Neuronal stem cell (in vitro differentiated cells): Measurements from ENCODE around the gene BCL2L1.

Source experiments
- DNase-seq: peaks from one replicate; pipeline ENCODE4 v3.0.0-alpha.2; 2013; ENCODE audit warnings: low spot score
- H2AFZ ChIP-seq: one replicate; pipeline ENCODE4 v1.6.1; 2013; ENCODE audit warnings: mild to moderate bottlenecking, low read length, inconsistent platforms
- H2AK5ac ChIP-seq: 2 replicates; pipeline ENCODE4 v1.6.1; 2013; ENCODE audit warnings: low read depth, mild to moderate bottlenecking, inconsistent platforms, low read length, moderate library complexity, mixed read lengths
- H2BK120ac ChIP-seq: 2 replicates; pipeline ENCODE4 v1.6.1; 2013; ENCODE audit warnings: low read depth, mild to moderate bottlenecking, inconsistent platforms, low read length, moderate library complexity, mixed read lengths
- H2BK12ac ChIP-seq: one replicate; pipeline ENCODE4 v1.6.1; 2013; ENCODE audit warnings: low read length, inconsistent platforms
- H2BK15ac ChIP-seq: 2 replicates; pipeline ENCODE4 v1.6.1; 2013; ENCODE audit warnings: mild to moderate bottlenecking, low read length, inconsistent platforms, mixed read lengths
- H2BK5ac ChIP-seq: one replicate; pipeline ENCODE4 v1.6.1; 2013; ENCODE audit warnings: inconsistent platforms, mild to moderate bottlenecking, low read length, moderate library complexity
- H3K14ac ChIP-seq: one replicate; pipeline ENCODE4 v1.6.1; 2013; ENCODE audit warnings: low read length, inconsistent platforms
- H3K18ac ChIP-seq: 2 replicates; pipeline ENCODE4 v1.6.1; 2013; ENCODE audit warnings: low read length, inconsistent platforms
- H3K23ac ChIP-seq: 2 replicates; pipeline ENCODE4 v1.6.1; 2013; ENCODE audit warnings: low read depth, mild to moderate bottlenecking, mixed read lengths, low read length, inconsistent platforms; ENCODE audit not compliant: poor library complexity
- H3K27ac ChIP-seq: replicated peaks from 3 replicates; pipeline ENCODE4 v1.5.1; 2013; ENCODE audit warnings: low read length, inconsistent platforms
- H3K27me3 ChIP-seq, 3 experiments: 2 replicates each; pipeline ENCODE4 v1.6.1; 2013; ENCODE audit warnings: low read length in 3 of 3, mild to moderate bottlenecking in 2 of 3, inconsistent platforms in 1 of 3, low read depth in 1 of 3, mixed read lengths in 1 of 3, moderate library complexity in 1 of 3; ENCODE audit not compliant: control insufficient read depth in 3 of 3, insufficient read depth in 3 of 3
- H3K36me3 ChIP-seq, 2 donors: replicated peaks in 1 of 2; 2 replicates each; pipeline ENCODE4 v1.6.1; 2013; ENCODE audit warnings: low read length in 2 of 2; ENCODE audit not compliant: control insufficient read depth in 2 of 2, insufficient read depth in 2 of 2
- H3K4ac ChIP-seq: 2 replicates; pipeline ENCODE4 v1.6.1; 2013; ENCODE audit warnings: inconsistent platforms, mild to moderate bottlenecking, low read length, moderate library complexity
- H3K4me1 ChIP-seq, 2 donors: 1 replicate in 1 of 2; 2 replicates in 1 of 2; pipeline ENCODE4 v1.6.1; 2013; ENCODE audit warnings: low read length in 2 of 2, low read depth in 1 of 2; ENCODE audit not compliant: control insufficient read depth in 2 of 2, insufficient read depth in 1 of 2
- H3K4me2 ChIP-seq: one replicate; pipeline ENCODE4 v1.6.1; 2013; ENCODE audit warnings: mild to moderate bottlenecking, low read length, inconsistent platforms; ENCODE audit not compliant: insufficient read depth, poor library complexity, severe bottlenecking
- H3K4me3 ChIP-seq, 2 donors: 2 replicates each; pipeline ENCODE4 v1.5.1; 2013; ENCODE audit warnings: low read length in 2 of 2, mild to moderate bottlenecking in 2 of 2, inconsistent platforms in 1 of 2, moderate library complexity in 1 of 2
- H3K79me1 ChIP-seq: one replicate; pipeline ENCODE4 v1.6.1; 2013; ENCODE audit warnings: low read depth, mild to moderate bottlenecking, inconsistent platforms, low read length, moderate library complexity
- H3K9ac ChIP-seq: one replicate; pipeline ENCODE4 v1.6.1; 2013; ENCODE audit warnings: mild to moderate bottlenecking, low read depth, low read length, inconsistent platforms; ENCODE audit not compliant: poor library complexity
- H3K9me3 ChIP-seq, 2 donors: replicated peaks in 1 of 2; 2 replicates each; pipeline versions ENCODE3 to v1.6.1; 2013; ENCODE audit warnings: low read length in 2 of 2, mild to moderate bottlenecking in 2 of 2, inconsistent platforms in 1 of 2, low read depth in 1 of 2, mixed read lengths in 1 of 2, moderate library complexity in 1 of 2; ENCODE audit not compliant: control insufficient read depth in 2 of 2, insufficient read depth in 1 of 2
- H4K8ac ChIP-seq: one replicate; pipeline ENCODE4 v1.6.1; 2013; ENCODE audit warnings: low read depth, mild to moderate bottlenecking, inconsistent platforms, low read length, moderate library complexity
- H4K91ac ChIP-seq: one replicate; pipeline ENCODE4 v1.6.1; 2013; ENCODE audit warnings: low read length, low read depth, mild to moderate bottlenecking, inconsistent platforms; ENCODE audit not compliant: poor library complexity
- WGBS, 2 donors: extraction: QIAGEN DNeasy Blood & Tissue Kit; methylation state at CpG; one replicate each; pipeline ENCODE4 v1.1.7; 2013; ENCODE audit warnings: missing lambda C conversion rate in 2 of 2, mixed read lengths in 1 of 2; ENCODE audit not compliant: insufficient read length in 2 of 2, insufficient replicate concordance in 1 of 2; ENCODE audit errors: extremely low coverage in 2 of 2; 5-methylcytosine and 5-hydroxymethylcytosine counted together

Gene BCL2L1

GRCh38 chr20:31758521-31758920 lies 35.9 kb upstream of the BCL2L1 start:
- Histone ChIP-seq H2AFZ (no peak overlapping the region), H3K23ac (no peak overlapping the region), H3K36me3 (peaks cover 11 to 94% of the 10 kb centered on the region in 2 donors), H3K9ac (no peak overlapping the region), H2BK5ac (no peak overlapping the region), H3K18ac (no peak overlapping the region), H3K27me3 (no peaks in the 10 kb centered on the region), H2BK15ac (no peak overlapping the region), H3K27ac (no peak overlapping the region), H3K79me1 (no peaks in the 10 kb centered on the region), H3K4me2 (no peak overlapping the region), H2BK12ac (no peak overlapping the region), H4K8ac (no peak overlapping the region), H3K4me3 (no peak overlapping the region), H3K4me1 (no peaks in the 10 kb centered on the region), H4K91ac (no peak overlapping the region), H2BK120ac (no peak overlapping the region), H2AK5ac (no peak overlapping the region), H3K4ac (no peak overlapping the region), H3K9me3 (no peaks in the 10 kb centered on the region), H3K14ac (no peak overlapping the region)
- DNase-seq, result no peak
- WGBS, 2 donors, result no CpG with 5 or more reads among the region's 4 CpGs

GRCh38 chr20:31757254-31757653 lies 34.6 kb upstream of the BCL2L1 start:
- no peak overlapping the region for H3K9ac ChIP-seq
- peaks cover 11 to 94% of the 10 kb centered on the region in 2 donors for H3K36me3 ChIP-seq
- H3K23ac ChIP-seq, result no peak overlapping the region
- DNase-seq, result no peak
- no peak overlapping the region for H3K4me3 ChIP-seq
- H4K91ac ChIP-seq, result no peak overlapping the region
- WGBS, 2 donors, result no CpG with 5 or more reads among the region's 3 CpGs
- H3K27me3 ChIP-seq, result no peaks in the 10 kb centered on the region
- no peak overlapping the region for H4K8ac ChIP-seq
- no peak overlapping the region for H3K18ac ChIP-seq
- H3K4ac ChIP-seq, result no peak overlapping the region
- no peaks in the 10 kb centered on the region for H3K4me1 ChIP-seq
- H2AFZ ChIP-seq, result no peak overlapping the region
- no peak overlapping the region for H2BK120ac ChIP-seq
- H3K4me2 ChIP-seq, result no peak overlapping the region
- H2AK5ac ChIP-seq, result no peak overlapping the region
- H3K27ac ChIP-seq, result no peak overlapping the region
- H3K14ac ChIP-seq, result no peak overlapping the region
- H2BK12ac ChIP-seq, result no peak overlapping the region
- H2BK15ac ChIP-seq, result no peak overlapping the region
- peaks cover 2% of the 10 kb centered on the region for H3K79me1 ChIP-seq
- no peak overlapping the region for H2BK5ac ChIP-seq
- no peaks in the 10 kb centered on the region for H3K9me3 ChIP-seq

- no peak overlapping the region for H2BK120ac ChIP-seq
- no peaks in the 10 kb centered on the region for H3K27me3 ChIP-seq
- H3K18ac ChIP-seq, result no peak overlapping the region
- H3K4me1 ChIP-seq, result no peaks in the 10 kb centered on the region
- no peak for DNase-seq
- no peak overlapping the region for H3K4ac ChIP-seq
- H3K79me1 ChIP-seq, result peaks cover 8% of the 10 kb centered on the region
- WGBS, 2 donors, result no CpG with 5 or more reads among the region's 1 CpG
- H2AK5ac ChIP-seq, result no peak overlapping the region
- no peak overlapping the region for H3K14ac ChIP-seq
- no peak overlapping the region for H2BK15ac ChIP-seq
- no peak overlapping the region for H4K8ac ChIP-seq
- no peak overlapping the region for H2BK12ac ChIP-seq
- H3K4me3 ChIP-seq, result no peak overlapping the region
- no peak overlapping the region for H3K4me2 ChIP-seq
- H3K36me3 ChIP-seq, result peaks cover 2 to 87% of the 10 kb centered on the region in 2 donors
- H3K23ac ChIP-seq, result no peak overlapping the region
- no peak overlapping the region for H3K27ac ChIP-seq
- no peak overlapping the region for H2AFZ ChIP-seq
- no peaks in the 10 kb centered on the region for H3K9me3 ChIP-seq
- H3K9ac ChIP-seq, result no peak overlapping the region
- no peak overlapping the region for H4K91ac ChIP-seq
- H2BK5ac ChIP-seq, result no peak overlapping the region
These were observed 28.5 kb upstream of the BCL2L1 start for GRCh38 chr20:31751126-31751525.

- Histone ChIP-seq H2AFZ (no peak overlapping the region), H2BK120ac (no peak overlapping the region), H3K18ac (no peak overlapping the region), H3K14ac (no peak overlapping the region), H3K79me1 (peaks cover 8% of the 10 kb centered on the region), H3K9ac (no peak overlapping the region), H2BK12ac (no peak overlapping the region), H2AK5ac (no peak overlapping the region), H3K27ac (no peak overlapping the region), H2BK15ac (no peak overlapping the region), H3K36me3 (peaks cover 3 to 88% of the 10 kb centered on the region in 2 donors), H3K9me3 (no peaks in the 10 kb centered on the region), H4K8ac (no peak overlapping the region), H3K4me3 (no peak overlapping the region), H3K27me3 (no peaks in the 10 kb centered on the region), H3K4ac (no peak overlapping the region), H3K23ac (no peak overlapping the region), H4K91ac (no peak overlapping the region), H3K4me2 (no peak overlapping the region), H3K4me1 (no peaks in the 10 kb centered on the region), H2BK5ac (no peak overlapping the region)
- no peak for DNase-seq
- WGBS, 2 donors, result no CpG with 5 or more reads among the region's 8 CpGs
These were observed 26.6 kb upstream of the BCL2L1 start for GRCh38 chr20:31749223-31749622.
